GM12873 (cell line): ENCODE data around the gene MCU.

Experiments used
- TF ChIP-seq, protein P1 (sequence below): IDR thresholded peaks from 2 replicates; pipeline ENCODE4 v1.5.1; 2012; ENCODE audit warnings: low read depth, mild to moderate bottlenecking, moderate library complexity, low read length, control low read depth; ENCODE audit not compliant: insufficient read depth; ENCODE audit errors: missing control alignments

Gene MCU

DNA sequence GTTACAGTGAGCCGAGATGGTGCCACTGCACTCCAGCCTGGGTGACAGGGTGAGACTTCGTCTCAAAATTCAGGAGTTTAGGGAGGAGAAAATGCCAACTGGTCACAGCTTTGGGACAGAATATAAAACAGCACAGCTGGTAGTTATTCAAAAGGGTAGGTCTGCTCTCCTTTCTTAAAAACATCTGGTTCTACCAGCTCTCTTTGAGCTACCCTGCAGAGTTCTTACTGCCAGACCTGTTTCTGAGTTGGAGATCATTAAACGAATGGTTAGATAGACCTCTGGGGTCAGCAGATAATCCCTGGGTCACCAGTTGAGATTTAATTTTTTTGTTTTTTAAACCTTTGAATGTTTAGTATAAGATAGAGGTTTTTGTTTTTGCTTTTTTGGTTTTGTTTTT, 52.6 kb downstream of the MCU start:
- TF ChIP-seq, protein P1, sequence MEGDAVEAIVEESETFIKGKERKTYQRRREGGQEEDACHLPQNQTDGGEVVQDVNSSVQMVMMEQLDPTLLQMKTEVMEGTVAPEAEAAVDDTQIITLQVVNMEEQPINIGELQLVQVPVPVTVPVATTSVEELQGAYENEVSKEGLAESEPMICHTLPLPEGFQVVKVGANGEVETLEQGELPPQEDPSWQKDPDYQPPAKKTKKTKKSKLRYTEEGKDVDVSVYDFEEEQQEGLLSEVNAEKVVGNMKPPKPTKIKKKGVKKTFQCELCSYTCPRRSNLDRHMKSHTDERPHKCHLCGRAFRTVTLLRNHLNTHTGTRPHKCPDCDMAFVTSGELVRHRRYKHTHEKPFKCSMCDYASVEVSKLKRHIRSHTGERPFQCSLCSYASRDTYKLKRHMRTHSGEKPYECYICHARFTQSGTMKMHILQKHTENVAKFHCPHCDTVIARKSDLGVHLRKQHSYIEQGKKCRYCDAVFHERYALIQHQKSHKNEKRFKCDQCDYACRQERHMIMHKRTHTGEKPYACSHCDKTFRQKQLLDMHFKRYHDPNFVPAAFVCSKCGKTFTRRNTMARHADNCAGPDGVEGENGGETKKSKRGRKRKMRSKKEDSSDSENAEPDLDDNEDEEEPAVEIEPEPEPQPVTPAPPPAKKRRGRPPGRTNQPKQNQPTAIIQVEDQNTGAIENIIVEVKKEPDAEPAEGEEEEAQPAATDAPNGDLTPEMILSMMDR, result no peak

DNA sequence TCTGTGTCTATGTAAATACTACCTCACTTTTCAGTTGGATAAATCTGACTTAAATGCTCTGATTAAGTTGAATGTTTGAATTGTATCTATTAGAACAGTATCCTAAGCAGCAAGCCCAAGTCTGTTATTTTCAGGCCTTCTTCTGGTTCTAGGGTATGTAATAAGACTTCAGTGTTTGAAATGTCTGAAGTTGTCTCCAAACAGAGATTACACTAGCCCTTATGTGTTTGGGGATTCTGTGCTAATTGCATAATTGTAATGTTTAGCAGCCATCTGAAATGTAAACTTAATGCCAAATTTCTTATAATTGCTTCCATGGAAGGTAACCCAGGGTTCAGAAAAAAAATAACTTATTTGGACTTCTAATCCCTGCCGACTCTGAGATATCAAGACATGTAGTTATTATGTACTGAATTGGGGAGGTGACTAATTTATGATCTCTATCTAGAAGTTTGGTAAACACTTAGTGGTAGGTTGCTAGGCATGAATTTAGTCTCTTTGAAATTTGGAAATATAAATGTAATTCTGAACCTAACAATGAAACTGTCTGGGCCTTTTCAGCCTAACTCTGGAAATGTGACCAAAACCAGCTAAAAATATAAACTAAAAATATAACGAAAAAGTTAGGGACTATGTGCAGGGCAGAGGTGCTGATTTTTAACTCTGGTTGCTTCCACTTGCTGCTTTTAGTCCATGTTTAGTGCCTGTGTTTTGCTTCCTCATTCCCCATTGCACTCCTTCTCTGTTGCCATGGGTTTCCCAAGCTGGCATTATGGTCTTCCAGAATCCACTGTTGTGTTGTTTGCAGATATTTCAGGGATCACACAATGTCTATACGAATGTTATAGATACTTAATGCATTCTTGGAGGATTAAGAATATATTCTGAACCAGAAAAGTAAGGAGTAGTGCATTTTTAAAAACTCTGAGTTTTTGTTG, 54.8 kb downstream of the MCU start:
- TF ChIP-seq, protein P1, result no peak

DNA sequence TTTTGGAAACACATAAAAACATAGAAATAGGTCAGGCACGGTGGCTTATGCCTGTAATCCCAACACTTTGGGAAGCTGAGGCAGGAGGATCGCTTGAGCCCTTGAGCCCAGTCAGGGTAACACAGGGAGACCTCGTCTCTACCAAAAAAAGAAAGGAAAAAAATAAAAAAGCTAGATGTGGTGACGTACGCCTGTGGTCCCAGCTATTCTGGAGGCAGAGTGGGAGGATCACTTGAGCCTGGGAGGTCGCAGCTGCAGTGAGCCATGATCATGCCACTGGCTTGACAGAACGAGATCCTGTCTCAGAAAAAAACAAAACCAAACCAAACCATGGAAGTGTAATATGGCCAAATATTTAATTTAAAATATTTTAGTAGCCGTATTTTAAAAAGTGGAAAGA, 55.6 kb downstream of the MCU start:
- TF ChIP-seq, protein P1, result no peak

DNA sequence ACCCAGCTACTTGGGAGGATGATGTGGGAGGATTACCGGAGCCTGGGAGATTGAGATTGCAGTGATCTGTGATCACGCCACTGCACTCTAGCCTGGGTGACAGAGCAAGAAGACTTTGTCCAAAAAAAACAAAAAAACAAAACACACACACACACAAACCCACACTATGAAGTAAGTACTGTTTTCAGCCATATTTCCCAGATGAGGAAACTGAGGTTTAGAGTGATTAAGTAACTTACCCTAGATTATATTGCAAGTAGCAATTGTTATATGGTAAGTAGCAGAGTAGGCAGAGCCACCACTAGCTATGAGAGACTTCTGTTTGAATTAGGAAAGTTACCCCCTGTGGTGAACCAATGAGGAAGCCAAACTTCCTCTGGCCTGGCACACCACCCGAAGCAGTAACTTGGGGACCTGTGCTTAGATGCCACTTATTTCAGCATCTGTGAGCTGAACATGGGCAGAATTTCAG, 61.9 kb downstream of the MCU start:
- TF ChIP-seq, protein P1, result no peak

DNA sequence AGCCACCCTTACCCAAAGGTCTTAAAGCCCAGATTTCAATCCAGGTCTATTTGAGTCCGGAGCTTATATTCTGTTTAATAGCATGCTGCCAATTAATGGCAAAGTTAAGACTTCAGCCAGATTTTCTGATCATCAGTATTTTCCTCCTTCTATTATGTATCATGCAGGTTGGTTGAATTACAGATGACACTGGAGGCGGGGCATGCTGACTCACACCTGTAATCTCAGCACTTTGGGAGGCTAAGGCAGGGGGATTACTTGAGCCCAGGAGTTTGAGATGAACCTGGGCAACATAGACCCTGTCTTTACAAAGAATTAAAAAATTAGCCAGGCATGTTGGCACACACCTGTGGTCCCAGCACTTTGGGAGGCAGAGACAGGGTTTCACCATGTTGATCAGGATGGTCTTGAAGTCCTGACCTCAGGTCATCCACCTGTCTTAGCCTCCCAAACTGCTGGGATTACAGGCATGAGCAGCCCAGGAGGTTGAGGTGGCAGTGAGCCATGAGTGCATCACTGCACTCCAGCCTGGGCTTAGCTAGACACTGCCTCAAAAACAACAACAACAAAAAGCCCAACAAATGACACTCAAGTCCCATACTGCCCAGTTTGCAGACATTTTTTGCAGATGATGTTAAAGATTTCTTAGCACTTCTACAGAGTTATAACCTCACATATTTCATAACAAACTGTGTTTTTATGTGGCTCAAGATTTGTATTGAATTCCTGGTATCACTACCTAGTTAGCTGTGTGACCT, 62.5 kb downstream of the MCU start:
- TF ChIP-seq, protein P1, result no peak

DNA sequence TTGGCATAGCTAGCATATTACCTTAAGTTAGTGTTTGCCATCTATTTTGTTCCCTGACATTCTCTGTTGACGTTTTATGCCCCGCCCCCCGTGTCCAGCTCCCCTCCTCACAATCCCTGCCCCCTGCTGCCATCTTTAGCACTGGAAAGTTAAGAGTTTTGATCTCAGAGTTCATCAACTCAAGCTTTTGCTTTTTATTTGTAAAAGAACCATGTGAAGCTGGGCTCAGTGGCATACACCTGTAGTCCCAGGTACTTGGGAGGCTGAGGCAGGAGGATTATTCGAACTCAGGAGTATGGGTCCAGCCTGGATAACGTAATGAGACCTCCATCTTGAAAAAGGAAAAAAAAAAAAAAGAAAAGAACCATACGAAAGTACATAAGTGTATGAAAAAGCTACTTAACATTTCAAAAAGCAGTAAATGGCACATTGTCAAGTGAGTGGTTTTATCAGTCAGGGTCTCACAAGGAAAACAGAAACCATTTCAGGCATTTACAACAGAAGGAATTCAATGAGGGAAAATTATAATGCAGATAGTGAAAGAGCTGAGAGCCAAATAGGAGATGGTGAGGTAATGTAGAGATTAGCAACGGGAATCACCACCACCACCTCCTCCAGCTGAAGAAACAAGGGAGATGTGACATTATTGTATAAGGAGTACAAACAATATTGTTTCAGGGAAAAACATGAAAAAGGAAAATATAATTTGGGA, 64.9 kb downstream of the MCU start:
- TF ChIP-seq, protein P1, result no peak
